K562 (cell line): ENCODE measurements around the gene PEPD. TPM values are rescaled to one million over a fixed set of nuclear protein-coding genes. Genes with fewer than 3 reads are reported as not detected.

Experiments used
- ARHGAP35 ChIP-seq: fragments of 450-650 bp; IDR thresholded peaks from 2 replicates; pipeline ENCODE4 v1.6.1; 2018; ENCODE audit not compliant: partially characterized antibody
- CBX3 ChIP-seq, 2 experiments: IDR thresholded peaks; 1 replicate in 1 of 2; 2 replicates in 1 of 2; pipeline ENCODE4 v1.6.1; 2012; ENCODE audit warnings: inconsistent platforms in 2 of 2, low read length in 2 of 2, borderline replicate concordance in 1 of 2, control low read depth in 1 of 2
- FOXK1 ChIP-seq: sonication (generic); formaldehyde crosslinking; IDR thresholded peaks from 2 replicates; pipeline ENCODE4 v1.8.0; 2022; ENCODE audit warnings: missing genetic modification reagents, mild to moderate bottlenecking, borderline replicate concordance
- NR2C1 ChIP-seq, 2 experiments: fragments of 450-650 bp; IDR thresholded peaks; 2 replicates each; pipeline ENCODE4 v1.6.1; 2017; ENCODE audit warnings: mild to moderate bottlenecking in 2 of 2, antibody characterized with exemption in 1 of 2, inconsistent platforms in 1 of 2, missing compliant biosample characterization in 1 of 2, missing genetic modification characterization in 1 of 2
- NR3C1 ChIP-seq: sonication (generic); formaldehyde crosslinking; IDR thresholded peaks from 2 replicates; pipeline ENCODE4 v1.8.1; 2022; ENCODE audit warnings: missing genetic modification reagents
- POLR2AphosphoS5 ChIP-seq: IDR thresholded peaks from 2 replicates; pipeline ENCODE4 v1.6.1; 2011; ENCODE audit warnings: mild to moderate bottlenecking, low read depth, low read length, moderate library complexity; ENCODE audit not compliant: control insufficient read depth, insufficient read depth
- POLR3A ChIP-seq: IDR thresholded peaks from 2 replicates; pipeline ENCODE4 v1.6.1; 2011; ENCODE audit warnings: borderline replicate concordance, mild to moderate bottlenecking, moderate library complexity; ENCODE audit not compliant: insufficient read length, insufficient read depth; ENCODE audit errors: extremely low read depth
- TEAD1 ChIP-seq, 2 experiments: fragments of 450-650 bp in 1 of 2; sonication (generic) in 1 of 2; formaldehyde crosslinking; IDR thresholded peaks; 2 replicates each; pipeline versions ENCODE4 v1.4.0 to v1.8.0; 2020 to 2022; ENCODE audit warnings: mild to moderate bottlenecking in 2 of 2, missing genetic modification reagents in 1 of 2
- ZC3H11A ChIP-seq: IDR thresholded peaks from 2 replicates; pipeline ENCODE4 v1.6.1; 2012; ENCODE audit warnings: low read depth, low read length, improper control_type of control experiment
- polyA plus RNA-seq, 8 experiments: library from polyadenylated mRNA; depleted of rRNA in 4 of 8; stranded (reverse) in 5 of 8; unstranded in 3 of 8; fragments of >200 nt; fragmentation: Nextera tagmentation in 2 of 8; fragmentation: Illumina TruSeq in 1 of 8; extraction: Ambion mirVana in 2 of 8; extraction: Trizol in 1 of 8; gene quantifications; 2 replicates each; pipeline versions ENCODE4 v1.2.1 to v1.2.3, GENCODE V29; 2011 to 2014; ENCODE audit warnings: inconsistent platforms in 1 of 8, missing spikeins in 1 of 8
- total RNA-seq, 7 experiments: library from RNA; depleted of rRNA in 6 of 7; stranded (reverse); fragments of >200 nt in 6 of 7; fragmentation: Illumina TruSeq in 2 of 7; extraction: Trizol in 2 of 7; gene quantifications; 2 replicates each; pipeline versions ENCODE4 v1.2.1 to v1.2.3, GENCODE V29; 2011 to 2021; ENCODE audit warnings: low replicate concordance in 1 of 7
- TF ChIP-seq, protein P1 (sequence below): IDR thresholded peaks from 2 replicates; pipeline ENCODE4 v1.6.1; 2016; ENCODE audit warnings: missing genetic modification characterization, missing compliant biosample characterization
- TF ChIP-seq, protein P2 (sequence below): sonication (generic); formaldehyde crosslinking; IDR thresholded peaks from 2 replicates; pipeline ENCODE4 v1.8.1; 2022; ENCODE audit warnings: missing genetic modification reagents
- TF ChIP-seq, protein P3 (sequence below): sonication (generic); formaldehyde crosslinking; IDR thresholded peaks from 2 replicates; pipeline ENCODE4 v1.8.0; 2022; ENCODE audit warnings: missing genetic modification reagents, mild to moderate bottlenecking, moderate library complexity, borderline replicate concordance

The PEPD gene
- total and polyA plus RNA-seq, 9 of the 15 experiments (the other 6 are each of a cell fraction or from before 2014, with no cell fraction given), result 1.3 to 19.2 (median 16.0) TPM

DNA sequence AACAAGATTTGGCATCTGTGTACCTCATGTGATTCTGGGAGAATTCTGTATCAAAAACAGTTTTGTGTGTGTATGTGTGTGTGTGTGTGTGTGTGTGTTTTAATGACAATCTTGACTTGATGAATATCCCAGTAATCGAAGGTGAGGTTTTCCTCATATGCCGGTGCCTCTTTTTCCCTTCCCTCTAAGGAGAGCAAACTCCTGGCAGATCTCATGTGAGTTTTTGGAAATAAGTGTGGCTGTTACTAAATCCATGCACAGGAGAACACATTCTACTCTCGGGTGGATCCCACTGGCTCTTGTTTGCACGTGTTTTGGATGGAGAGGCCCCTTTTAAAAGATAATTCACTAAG lies 177.0 kb downstream of the PEPD start (continued):
- TF ChIP-seq, protein P1, sequence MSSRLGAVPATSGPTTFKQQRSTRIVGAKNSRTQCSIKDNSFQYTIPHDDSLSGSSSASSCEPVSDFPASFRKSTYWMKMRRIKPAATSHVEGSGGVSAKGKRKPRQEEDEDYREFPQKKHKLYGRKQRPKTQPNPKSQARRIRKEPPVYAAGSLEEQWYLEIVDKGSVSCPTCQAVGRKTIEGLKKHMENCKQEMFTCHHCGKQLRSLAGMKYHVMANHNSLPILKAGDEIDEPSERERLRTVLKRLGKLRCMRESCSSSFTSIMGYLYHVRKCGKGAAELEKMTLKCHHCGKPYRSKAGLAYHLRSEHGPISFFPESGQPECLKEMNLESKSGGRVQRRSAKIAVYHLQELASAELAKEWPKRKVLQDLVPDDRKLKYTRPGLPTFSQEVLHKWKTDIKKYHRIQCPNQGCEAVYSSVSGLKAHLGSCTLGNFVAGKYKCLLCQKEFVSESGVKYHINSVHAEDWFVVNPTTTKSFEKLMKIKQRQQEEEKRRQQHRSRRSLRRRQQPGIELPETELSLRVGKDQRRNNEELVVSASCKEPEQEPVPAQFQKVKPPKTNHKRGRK (tag), result no peak
- TF ChIP-seq FOXK1 (no peak), NR3C1 (no peak), CBX3 (IDR thresholded peaks at IDR 0.05; ENCODE audit: borderline replicate concordance in 1 of 2, low read length in 2 of 2) (no peak), POLR3A (no peak), ZC3H11A (no peak), POLR2AphosphoS5 (no peak), NR2C1 (IDR thresholded peaks at IDR 0.05) (no peak), NR2C1 (tag; IDR thresholded peaks at IDR 0.05) (no peak), TEAD1 (CRISPR knock-in tag; IDR thresholded peaks at IDR 0.05) (no peak), ARHGAP35 (no peak)
- TF ChIP-seq, protein P2, sequence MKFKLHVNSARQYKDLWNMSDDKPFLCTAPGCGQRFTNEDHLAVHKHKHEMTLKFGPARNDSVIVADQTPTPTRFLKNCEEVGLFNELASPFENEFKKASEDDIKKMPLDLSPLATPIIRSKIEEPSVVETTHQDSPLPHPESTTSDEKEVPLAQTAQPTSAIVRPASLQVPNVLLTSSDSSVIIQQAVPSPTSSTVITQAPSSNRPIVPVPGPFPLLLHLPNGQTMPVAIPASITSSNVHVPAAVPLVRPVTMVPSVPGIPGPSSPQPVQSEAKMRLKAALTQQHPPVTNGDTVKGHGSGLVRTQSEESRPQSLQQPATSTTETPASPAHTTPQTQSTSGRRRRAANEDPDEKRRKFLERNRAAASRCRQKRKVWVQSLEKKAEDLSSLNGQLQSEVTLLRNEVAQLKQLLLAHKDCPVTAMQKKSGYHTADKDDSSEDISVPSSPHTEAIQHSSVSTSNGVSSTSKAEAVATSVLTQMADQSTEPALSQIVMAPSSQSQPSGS (CRISPR knock-in tag), result no peak
- TF ChIP-seq, protein P3, sequence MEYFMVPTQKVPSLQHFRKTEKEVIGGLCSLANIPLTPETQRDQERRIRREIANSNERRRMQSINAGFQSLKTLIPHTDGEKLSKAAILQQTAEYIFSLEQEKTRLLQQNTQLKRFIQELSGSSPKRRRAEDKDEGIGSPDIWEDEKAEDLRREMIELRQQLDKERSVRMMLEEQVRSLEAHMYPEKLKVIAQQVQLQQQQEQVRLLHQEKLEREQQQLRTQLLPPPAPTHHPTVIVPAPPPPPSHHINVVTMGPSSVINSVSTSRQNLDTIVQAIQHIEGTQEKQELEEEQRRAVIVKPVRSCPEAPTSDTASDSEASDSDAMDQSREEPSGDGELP (CRISPR knock-in tag), result no peak
